ENCODE data around the gene TRIM28. TPM values are rescaled to one million over a fixed set of nuclear protein-coding genes. Genes with fewer than 3 reads are reported as not detected.

Gene TRIM28
- total and polyA plus RNA-seq, 9 of the 15 experiments (the other 6 are each of a cell fraction or from before 2014, with no cell fraction given): 12.1 to 797 (median 490) TPM

- no peak for TF ChIP-seq GTF2B (IDR thresholded peaks at IDR 0.05; ENCODE audit: extremely low read depth, insufficient read length)
- peak; percentile 46 for TF ChIP-seq TCF3 (CRISPR knock-in tag; IDR thresholded peaks at IDR 0.05)
- TF ChIP-seq AFF4 (CRISPR knock-in tag; IDR thresholded peaks at IDR 0.05): peak; percentile 92
- no peak for TF ChIP-seq IRF9 (tag; IDR thresholded peaks at IDR 0.05)
- peak; percentile 70 to 85 for TF ChIP-seq TEAD1 (CRISPR knock-in tag; IDR thresholded peaks at IDR 0.05)
- TF ChIP-seq POLR3G (IDR thresholded peaks at IDR 0.05; ENCODE audit: extremely low read depth, insufficient read length, insufficient replicate concordance): no peak
- TF ChIP-seq EGR1 (conservative IDR thresholded peaks at IDR 0.05): peak; percentile 17; the same call in 1 of the 2 replicates
- TF ChIP-seq RBFOX2 (IDR thresholded peaks at IDR 0.05; ENCODE audit: low read depth, low read length): peak; percentile 88
- peak; percentile 88 to 94 for TF ChIP-seq MNT (conservative IDR thresholded peaks at IDR 0.05)
- TF ChIP-seq CXXC5 (CRISPR knock-in tag; IDR thresholded peaks at IDR 0.05): peak; percentile 92
- peak; percentile 38; the same call in 1 of the 2 replicates for TF ChIP-seq SMC3 (conservative IDR thresholded peaks at IDR 0.05; ENCODE audit: insufficient read depth, low read depth, low read length)
- peak; percentile 89 to 96 for TF ChIP-seq FOXK2 (conservative IDR thresholded peaks at IDR 0.05 in 1 of 2, IDR thresholded peaks at IDR 0.05 in 1 of 2; ENCODE audit: low read depth in 2 of 2)
- peak; percentile 85 for TF ChIP-seq MAX (CRISPR knock-in tag; IDR thresholded peaks at IDR 0.05)
- no peak for TF ChIP-seq HNRNPK (IDR thresholded peaks at IDR 0.05; ENCODE audit: low read depth, low read length, poor library complexity, severe bottlenecking)
- TF ChIP-seq CBX3 (IDR thresholded peaks at IDR 0.05; ENCODE audit: borderline replicate concordance in 1 of 2, low read length in 2 of 2): peak in 1 of 2 experiments; percentile 95; a peak in 2 of 3 replicates
- peak; percentile 100 for TF ChIP-seq GABPA (tag; conservative IDR thresholded peaks at IDR 0.05; ENCODE audit: low read depth)
Measured at GRCh38 chr19:58499021-58499927, 44.6 kb upstream of the TRIM28 start (continued).

Data from K562 (cell line).